HepG2 (cell line): ENCODE results near the gene C1QL4. TPM values are rescaled to one million over a fixed set of nuclear protein-coding genes. Genes with fewer than 3 reads are reported as not detected.

Experiments
- ATAC-seq: fragments of 200-7000 bp; cut with Tn5 transposase; 3 replicates; pipeline ENCODE4 v1.9.1; 2020; ENCODE audit warnings: mild to moderate bottlenecking, moderate library complexity
- BruUV-seq: library from RNA; stranded (reverse); fragments of 400-500 nt; replicated peaks from 2 replicates; lab custom pipeline; 2021; lab: Mats Ljungman, UMichigan
- CTCF ChIA-PET: fragments of 300-600 bp; formaldehyde crosslinking; extraction: SDS; loops from one replicate; lab custom pipeline; 2021; ENCODE audit warnings: low total read pairs, inconsistent platforms, low intra/inter-chr PET ratio; lab: Yijun Ruan, JAX
- POLR2A ChIA-PET: fragments of 350-600 bp; sonication (Branson Sonifier 250); formaldehyde crosslinking; loops from one replicate; lab custom pipeline; 2020; ENCODE audit warnings: antibody characterized with exemption, inconsistent platforms; lab: Yijun Ruan, JAX
- DNase-seq: peaks from one replicate; pipeline ENCODE4 v3.0.0-alpha.2; 2015; ENCODE audit warnings: low spot score
- FAIRE-seq: peaks from 3 replicates; lab custom pipeline; 2011; peaks lifted over from hg19 to GRCh38; lab: Jason Lieb, UNC
- H2AFZ ChIP-seq: one replicate; pipeline ENCODE4 v1.6.1; 2011; ENCODE audit warnings: low read length, inconsistent platforms
- H3K27ac ChIP-seq: fragments of 300-600 bp; 3 replicates; pipeline ENCODE4 v1.8.0; 2011; ENCODE audit warnings: mixed run types, mild to moderate bottlenecking, mixed read lengths, low read length, inconsistent platforms; ENCODE audit not compliant: insufficient read depth; ENCODE audit errors: extremely low read length
- H3K27me3 ChIP-seq, 2 experiments: fragments of 200-600 bp in 1 of 2; 2 replicates in 1 of 2; 3 replicates in 1 of 2; pipeline versions ENCODE4 v1.6.0 to v1.8.0; 2011; ENCODE audit warnings: low read length in 2 of 2, mild to moderate bottlenecking in 2 of 2, moderate library complexity in 2 of 2, inconsistent platforms in 1 of 2; ENCODE audit not compliant: insufficient read depth in 2 of 2, control insufficient read depth in 1 of 2
- H3K36me3 ChIP-seq, 2 experiments: fragments of 200-600 bp in 1 of 2; replicated peaks in 1 of 2; 2 replicates in 1 of 2; 3 replicates in 1 of 2; pipeline versions ENCODE4 v1.5.1 to v1.8.0; 2011; ENCODE audit warnings: low read length in 2 of 2, inconsistent platforms in 1 of 2; ENCODE audit not compliant: insufficient read depth in 2 of 2, control insufficient read depth in 1 of 2
- H3K4me1 ChIP-seq: 2 replicates; pipeline ENCODE4 v1.5.1; 2012; ENCODE audit warnings: low read length, inconsistent platforms; ENCODE audit not compliant: insufficient read depth
- H3K4me2 ChIP-seq: 2 replicates; pipeline ENCODE4 v1.6.0; 2011; ENCODE audit warnings: low read depth, low read length, inconsistent platforms
- H3K4me3 ChIP-seq, 3 experiments: fragments of 200-600 bp in 1 of 3; sonication (generic), shearing (Covaris generic) in 1 of 3; replicated peaks in 1 of 3; 2 replicates each; pipeline ENCODE4 v1.5.1; 2011 to 2016; ENCODE audit warnings: low read length in 3 of 3, inconsistent platforms in 2 of 3, low read depth in 2 of 3, mild to moderate bottlenecking in 2 of 3, control low read depth in 1 of 3, mixed read lengths in 1 of 3; ENCODE audit not compliant: insufficient read depth in 1 of 3
- H3K79me2 ChIP-seq: one replicate; pipeline ENCODE4 v1.6.1; 2011; ENCODE audit warnings: low read length, inconsistent platforms; ENCODE audit not compliant: insufficient read depth
- H3K9ac ChIP-seq: 2 replicates; pipeline ENCODE4 v1.6.0; 2011; ENCODE audit warnings: mild to moderate bottlenecking, low read depth, low read length, inconsistent platforms; ENCODE audit not compliant: insufficient read depth
- H3K9me3 ChIP-seq: 2 replicates; pipeline ENCODE4 v1.5.1; 2012; ENCODE audit warnings: mild to moderate bottlenecking, low read length
- H4K20me1 ChIP-seq: 2 replicates; pipeline ENCODE4 v1.6.0; 2011; ENCODE audit warnings: inconsistent platforms, mild to moderate bottlenecking, low read length, moderate library complexity; ENCODE audit not compliant: insufficient read depth
- STAG1 ChIP-seq: sonication (generic); formaldehyde crosslinking; IDR thresholded peaks from 2 replicates; pipeline ENCODE4 v1.4.0; 2020; ENCODE audit warnings: missing genetic modification reagents
- ZNF3 ChIP-seq: IDR thresholded peaks from 2 replicates; pipeline ENCODE4 v1.7.0; 2017; ENCODE audit warnings: inconsistent platforms
- WGBS: methylation state at CpG from one replicate; pipeline ENCODE4 v1.1.6; 2017; ENCODE audit warnings: low lambda C conversion rate; 5-methylcytosine and 5-hydroxymethylcytosine counted together
- in situ Hi-C: cut with HindIII; loops from 2 replicates; pipeline ENCODE4 v1.10.0; 2017; ENCODE audit warnings: low pct_unique_long_range_greater_than_20kb; ENCODE audit not compliant: extremely low pct_ligation_motif_present
- intact Hi-C: fragments of 100-400 bp; cut with micrococcal nuclease; formaldehyde crosslinking; loops from one replicate; pipeline ENCODE4 v1.10.0; 2022; ENCODE audit not compliant: unreplicated experiment
- polyA plus RNA-seq, 8 experiments: library from polyadenylated mRNA; depleted of rRNA in 3 of 8; stranded (reverse) in 7 of 8; unstranded in 1 of 8; fragments of >200 nt; fragmentation: Illumina TruSeq in 4 of 8; extraction: Trizol in 4 of 8; gene quantifications; 2 replicates each; pipeline versions ENCODE4 v1.2.1 to v1.2.3, GENCODE V29; 2011 to 2016; ENCODE audit warnings: low read depth in 4 of 8, missing spikeins in 1 of 8, mixed read lengths in 1 of 8; ENCODE audit not compliant: insufficient read depth in 1 of 8
- total RNA-seq, 5 experiments: library from RNA; depleted of rRNA; stranded (reverse); fragments of >200 nt; fragmentation: Illumina TruSeq; extraction: Trizol; gene quantifications; 2 replicates each; pipeline ENCODE4 v1.2.3, GENCODE V29; 2016; ENCODE audit warnings: low read depth in 1 of 5
- TF ChIP-seq, protein P1 (sequence below): IDR thresholded peaks from 2 replicates; pipeline ENCODE4 v1.6.1; 2012; ENCODE audit warnings: low read depth, low read length, improper control_type of control experiment
- TF ChIP-seq, protein P2 (sequence below): sonication (generic); formaldehyde crosslinking; IDR thresholded peaks from 2 replicates; pipeline ENCODE4 v1.5.0; 2020; ENCODE audit warnings: mild to moderate bottlenecking, missing genetic modification reagents, moderate library complexity

Gene C1QL4
- total and polyA plus RNA-seq, 2 of the 13 experiments (the other 11 are each of a cell fraction or from before 2014, with no cell fraction given) = 0.03 TPM; not detected in 1

DNA sequence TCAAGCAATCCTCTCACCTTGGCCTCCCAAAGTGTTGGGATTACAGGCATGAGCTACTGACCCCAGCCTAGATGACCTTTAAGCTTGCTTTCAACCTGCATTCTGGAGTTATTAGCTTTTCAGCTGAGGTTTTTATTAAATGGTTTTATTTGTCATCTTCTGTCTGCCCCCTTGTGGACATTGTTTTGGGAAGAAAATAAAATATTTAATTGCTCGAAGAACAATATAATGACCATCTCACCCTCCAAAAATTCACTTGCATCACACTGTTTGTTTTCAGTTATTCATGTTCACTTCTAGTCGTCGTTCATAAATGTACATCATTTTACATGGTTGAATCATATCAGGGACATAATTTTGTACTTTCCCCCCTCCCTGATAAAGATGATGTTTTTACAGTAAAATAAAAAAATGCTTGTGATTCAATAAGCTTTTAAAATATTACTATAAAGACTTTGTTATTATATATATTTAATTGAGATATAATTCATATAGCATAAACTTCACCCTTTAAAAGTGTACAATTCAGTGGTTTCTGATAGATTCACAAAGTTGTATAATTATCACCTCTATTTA is 20.2 kb upstream of the C1QL4 start:
- in situ Hi-C loops (no loop called here), intact Hi-C loops (loop anchor here (1.0 kb wide), 2 partner anchors 20 to 223 kb away; partner anchors contain the start of gene C1QL4)
- H3K27me3 ChIP-seq = no peaks in the 10 kb centered on the region
- TF ChIP-seq STAG1 (CRISPR knock-in tag) = 0 out of 2 replicates have a peak, but pooled peaks have one; percentile 9
- TF ChIP-seq, protein P1, sequence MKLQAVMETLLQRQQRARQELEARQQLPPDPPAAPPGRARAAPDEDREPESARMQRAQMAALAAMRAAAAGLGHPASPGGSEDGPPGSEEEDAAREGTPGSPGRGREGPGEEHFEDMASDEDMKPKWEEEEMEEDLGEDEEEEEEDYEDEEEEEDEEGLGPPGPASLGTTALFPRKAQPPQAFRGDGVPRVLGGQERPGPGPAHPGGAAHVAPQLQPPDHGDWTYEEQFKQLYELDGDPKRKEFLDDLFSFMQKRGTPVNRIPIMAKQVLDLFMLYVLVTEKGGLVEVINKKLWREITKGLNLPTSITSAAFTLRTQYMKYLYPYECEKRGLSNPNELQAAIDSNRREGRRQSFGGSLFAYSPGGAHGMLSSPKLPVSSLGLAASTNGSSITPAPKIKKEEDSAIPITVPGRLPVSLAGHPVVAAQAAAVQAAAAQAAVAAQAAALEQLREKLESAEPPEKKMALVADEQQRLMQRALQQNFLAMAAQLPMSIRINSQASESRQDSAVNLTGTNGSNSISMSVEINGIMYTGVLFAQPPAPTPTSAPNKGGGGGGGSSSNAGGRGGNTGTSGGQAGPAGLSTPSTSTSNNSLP = 0 out of 2 replicates have a peak, but pooled peaks have one; percentile 37
- TF ChIP-seq, protein P2, sequence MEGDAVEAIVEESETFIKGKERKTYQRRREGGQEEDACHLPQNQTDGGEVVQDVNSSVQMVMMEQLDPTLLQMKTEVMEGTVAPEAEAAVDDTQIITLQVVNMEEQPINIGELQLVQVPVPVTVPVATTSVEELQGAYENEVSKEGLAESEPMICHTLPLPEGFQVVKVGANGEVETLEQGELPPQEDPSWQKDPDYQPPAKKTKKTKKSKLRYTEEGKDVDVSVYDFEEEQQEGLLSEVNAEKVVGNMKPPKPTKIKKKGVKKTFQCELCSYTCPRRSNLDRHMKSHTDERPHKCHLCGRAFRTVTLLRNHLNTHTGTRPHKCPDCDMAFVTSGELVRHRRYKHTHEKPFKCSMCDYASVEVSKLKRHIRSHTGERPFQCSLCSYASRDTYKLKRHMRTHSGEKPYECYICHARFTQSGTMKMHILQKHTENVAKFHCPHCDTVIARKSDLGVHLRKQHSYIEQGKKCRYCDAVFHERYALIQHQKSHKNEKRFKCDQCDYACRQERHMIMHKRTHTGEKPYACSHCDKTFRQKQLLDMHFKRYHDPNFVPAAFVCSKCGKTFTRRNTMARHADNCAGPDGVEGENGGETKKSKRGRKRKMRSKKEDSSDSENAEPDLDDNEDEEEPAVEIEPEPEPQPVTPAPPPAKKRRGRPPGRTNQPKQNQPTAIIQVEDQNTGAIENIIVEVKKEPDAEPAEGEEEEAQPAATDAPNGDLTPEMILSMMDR (CRISPR knock-in tag) = peak; percentile 38
- no peak for TF ChIP-seq ZNF3 (CRISPR knock-in tag)
- H3K36me3 ChIP-seq = no peaks in the 10 kb centered on the region
- H3K4me2 ChIP-seq = no peak overlapping the region
- ChIA-PET CTCF (interaction anchor here (0.6 to 5.8 kb wide), 5 partner anchors 9 to 223 kb away, joined by 3 to 115 read pairs (median 14); no protein-coding TSS in a partner anchor), POLR2A (interaction anchor here (1.0 to 2.8 kb wide), 2 partner anchors 10 kb away, joined by 8 to 22 read pairs; partner anchors contain the start of genes DNAJC22 and SPATS2)
- H4K20me1 ChIP-seq = no peaks in the 10 kb centered on the region
- H2AFZ ChIP-seq = no peak overlapping the region
- WGBS = 10% methylated on average over 3 of the region's 3 CpGs
- H3K9me3 ChIP-seq = no peaks in the 10 kb centered on the region
- BruUV-seq = no TSS peak
- DNase-seq (no peak), FAIRE-seq (no peak), ATAC-seq (no peak)
- H3K9ac ChIP-seq = no peak overlapping the region
- peaks cover 21% of the 10 kb centered on the region for H3K4me1 ChIP-seq
- no peak overlapping the region for H3K27ac ChIP-seq
- H3K4me3 ChIP-seq = no peak overlapping the region
- no peaks in the 10 kb centered on the region for H3K79me2 ChIP-seq
